ENCODE measurements around the gene CACNB4.
"Not testable (repeated sequence)": the region's sequence is repeated elsewhere in the genome, so short reads cannot be mapped to it uniquely, and the experiment has no call there.

The CACNB4 gene

DNA sequence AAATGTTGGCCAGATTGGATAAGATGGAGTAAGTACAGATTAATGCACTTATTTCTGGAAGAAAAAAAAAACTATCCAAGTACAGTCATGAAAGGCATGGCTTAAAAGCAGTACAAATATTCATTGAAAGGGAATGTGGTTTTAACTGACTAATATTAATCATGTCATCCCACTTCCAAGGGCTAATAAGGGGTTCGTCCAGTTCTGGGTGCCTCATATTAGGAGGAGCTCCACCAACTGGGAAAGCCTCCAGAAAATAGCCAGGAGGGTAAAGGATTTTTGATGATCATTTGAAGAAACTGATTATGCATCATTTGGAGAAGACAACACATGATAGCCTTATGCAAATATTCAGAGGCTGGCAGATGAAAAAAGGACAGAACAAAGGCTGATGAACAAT, 155.4 kb downstream of the CACNB4 start:
- DNase-seq (ENCODE audit: low read depth) = no peak

DNA sequence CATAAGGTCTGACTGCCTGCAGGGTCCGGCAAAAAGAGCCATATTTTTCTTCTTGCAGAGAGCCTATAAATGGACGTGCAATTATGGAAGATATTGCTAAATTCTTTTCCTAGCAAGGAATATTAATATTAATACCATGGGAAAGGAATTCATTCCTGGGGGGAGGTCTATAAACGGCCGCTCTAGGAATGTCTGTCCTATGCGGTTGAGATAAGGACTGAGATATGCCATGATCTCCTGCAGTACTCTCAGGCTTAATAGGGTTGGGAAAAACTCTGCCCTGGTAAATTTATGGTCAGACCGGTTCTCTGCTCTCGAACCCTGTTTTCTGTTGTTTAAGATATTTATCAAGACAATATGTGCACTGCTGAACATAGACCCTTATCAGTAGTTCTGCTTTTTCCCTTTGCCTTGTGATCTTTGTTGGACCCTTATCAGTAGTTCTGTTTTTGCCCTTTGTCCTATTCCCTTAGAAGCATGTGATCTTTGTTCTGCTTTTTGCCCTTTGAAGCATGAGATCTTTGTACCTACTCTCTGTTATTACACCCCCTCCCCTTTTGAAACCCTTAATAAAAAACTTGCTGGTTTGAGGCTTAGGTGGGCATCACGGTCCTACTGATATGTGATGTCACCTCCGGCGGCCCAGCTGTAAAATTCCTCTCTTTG, 156.2 kb downstream of the CACNB4 start:
- not testable (repeated sequence) for DNase-seq (ENCODE audit: low read depth)

GRCh38 chr2:151937966-151938365, 160.9 kb downstream of the CACNB4 start:
- DNase-seq (ENCODE audit: low read depth) = no peak

DNA sequence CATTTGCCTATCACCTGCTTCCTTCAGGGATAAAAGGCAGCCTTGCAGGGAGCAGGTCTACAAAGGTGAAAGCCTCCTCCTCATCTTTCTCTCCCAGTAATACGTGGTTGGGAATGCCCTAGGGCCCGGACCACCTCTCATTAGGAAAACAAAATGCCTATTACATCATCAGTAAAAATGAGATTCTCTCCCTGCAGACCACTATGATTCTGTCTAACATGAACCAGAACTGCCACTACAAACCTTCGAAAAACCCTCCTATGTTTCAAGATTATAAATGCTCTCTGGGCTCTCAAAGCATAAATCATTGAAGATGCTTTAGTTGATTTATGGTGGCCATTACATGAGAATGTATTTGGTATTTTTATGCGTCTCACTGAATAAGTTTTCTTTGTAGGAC, 162.2 kb downstream of the CACNB4 start:
- DNase-seq (ENCODE audit: low read depth) = no peak

GRCh38 chr2:151933266-151933804, 165.5 kb downstream of the CACNB4 start:
- DNase-seq (ENCODE audit: low read depth) = no peak

GRCh38 chr2:151931756-151932155, 167.1 kb downstream of the CACNB4 start:
- DNase-seq (ENCODE audit: low read depth) = no peak

GRCh38 chr2:151931030-151931611, 167.7 kb downstream of the CACNB4 start:
- DNase-seq (ENCODE audit: low read depth) = no peak

DNA sequence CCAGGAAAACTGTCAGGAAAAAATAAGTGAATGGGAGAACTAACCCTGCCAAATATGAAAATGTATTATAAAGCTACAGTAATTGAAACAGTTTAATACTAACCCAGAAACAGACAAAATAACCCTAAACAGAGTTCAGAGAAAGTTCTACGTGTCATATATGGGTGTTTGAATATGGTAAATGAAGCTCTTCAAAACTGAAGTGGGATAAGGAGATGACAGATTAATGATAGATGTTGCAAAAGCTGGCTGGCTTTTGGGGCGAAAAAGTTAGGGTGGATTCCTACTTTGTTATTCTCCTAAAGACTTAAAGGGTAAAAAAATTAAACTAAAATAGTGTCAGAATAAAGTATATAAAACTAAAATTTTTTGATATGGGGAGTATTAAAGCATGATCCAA, 168.8 kb downstream of the CACNB4 start:
- DNase-seq (ENCODE audit: low read depth) = no peak

GRCh38 chr2:151928380-151928779, 170.5 kb downstream of the CACNB4 start:
- no peak for DNase-seq (ENCODE audit: low read depth)

GRCh38 chr2:151927501-151928221, 171.2 kb downstream of the CACNB4 start:
- DNase-seq (ENCODE audit: low read depth) = no peak

DNA sequence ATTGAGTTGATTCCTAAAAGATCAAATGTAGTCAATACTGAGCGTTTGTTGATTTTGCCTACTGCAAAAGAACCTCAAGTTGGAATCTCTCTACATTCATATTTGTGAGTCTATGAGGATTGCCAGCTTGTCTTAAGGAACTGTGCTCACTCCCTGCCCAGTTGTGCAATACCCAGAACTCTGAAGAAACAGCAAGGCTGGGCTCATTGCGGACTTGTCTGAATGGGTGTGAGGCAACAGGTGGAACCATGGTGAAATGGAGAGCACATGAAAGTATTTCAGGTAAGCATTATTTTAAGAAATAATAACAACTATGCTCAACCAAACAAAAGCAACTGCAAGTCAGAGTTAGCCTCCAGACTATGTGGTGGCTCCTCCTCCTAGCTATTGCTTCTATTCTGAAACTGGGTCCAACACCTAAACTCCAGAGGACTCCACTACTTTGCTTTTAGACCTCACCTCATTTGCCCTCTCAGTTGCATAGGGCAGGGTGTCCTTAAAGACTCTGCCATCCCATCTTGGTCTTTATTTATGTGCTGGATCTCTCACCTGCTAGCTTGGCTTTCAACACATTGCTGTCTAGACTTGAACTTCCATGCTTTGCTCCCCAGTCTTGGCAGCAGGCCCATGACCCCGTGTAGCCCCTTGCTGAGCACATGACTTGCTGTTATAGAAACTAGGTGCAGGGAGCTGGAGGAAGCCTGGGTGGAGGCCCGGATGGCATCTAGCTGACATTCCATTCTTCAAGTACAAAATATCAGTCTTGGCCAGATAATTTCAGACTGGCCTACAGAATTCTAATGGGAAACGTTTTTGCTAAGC, 175.8 kb downstream of the CACNB4 start:
- DNase-seq (ENCODE audit: low read depth) = no peak

- no peak for DNase-seq (ENCODE audit: low read depth)
These were observed 179.1 kb downstream of the CACNB4 start for GRCh38 chr2:151919786-151920185.

GRCh38 chr2:151918308-151918707, 180.5 kb downstream of the CACNB4 start:
- no peak for DNase-seq (ENCODE audit: low read depth)

DNA sequence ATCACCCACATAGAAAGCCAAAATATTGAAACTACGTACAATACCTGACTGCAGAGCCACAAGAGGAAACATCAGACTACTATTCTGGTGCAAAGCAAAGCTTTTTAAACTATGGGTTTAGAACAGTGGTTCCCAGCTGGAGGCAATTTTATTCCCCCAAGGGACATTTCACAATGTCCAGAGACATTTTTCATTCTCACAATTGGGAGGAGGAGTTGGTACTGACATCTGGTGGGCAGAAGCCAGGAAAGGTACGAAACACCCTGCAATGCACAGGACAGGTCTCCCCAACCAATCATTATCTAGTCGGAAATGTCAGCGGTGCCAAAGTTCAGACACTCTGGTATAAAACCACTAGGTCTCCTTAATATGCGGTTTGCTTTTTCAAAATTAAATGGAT, 182.2 kb downstream of the CACNB4 start:
- no peak for DNase-seq (ENCODE audit: low read depth)

- not testable (repeated sequence) for DNase-seq (ENCODE audit: low read depth)
These were observed 183.2 kb downstream of the CACNB4 start for GRCh38 chr2:151915629-151916025.

DNA sequence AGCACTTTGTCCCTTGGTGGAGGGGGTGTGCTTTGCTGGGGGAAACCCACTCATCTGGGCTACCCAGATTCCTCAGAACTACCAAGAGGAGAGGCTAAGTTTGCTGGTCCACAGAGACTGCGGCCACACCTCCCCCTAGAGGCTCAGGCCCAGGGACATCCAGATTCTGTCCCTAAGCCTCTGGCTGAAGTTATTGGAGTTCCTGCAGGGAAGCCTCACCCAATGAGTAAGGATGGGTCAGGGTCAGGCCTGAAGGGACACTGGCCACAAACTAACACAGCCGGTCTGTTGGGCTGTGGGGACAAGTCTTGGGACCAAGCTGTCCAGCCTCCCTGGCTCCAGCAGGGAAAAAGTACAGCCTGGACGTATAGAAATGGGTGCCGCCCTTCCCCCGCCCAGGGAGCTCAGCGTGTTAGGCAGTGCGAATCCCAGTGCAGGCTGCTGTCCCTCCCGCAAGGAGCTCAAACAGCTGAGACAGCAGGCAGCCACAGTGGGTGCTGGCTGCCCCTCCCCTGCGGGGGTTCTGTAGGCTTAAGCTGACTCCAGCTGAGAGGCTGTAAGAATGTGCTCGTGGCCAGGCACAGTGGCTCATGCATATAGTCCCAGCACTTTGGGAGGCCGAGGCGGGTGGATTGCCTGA, 183.7 kb downstream of the CACNB4 start:
- no peak for DNase-seq (ENCODE audit: low read depth)

DNA sequence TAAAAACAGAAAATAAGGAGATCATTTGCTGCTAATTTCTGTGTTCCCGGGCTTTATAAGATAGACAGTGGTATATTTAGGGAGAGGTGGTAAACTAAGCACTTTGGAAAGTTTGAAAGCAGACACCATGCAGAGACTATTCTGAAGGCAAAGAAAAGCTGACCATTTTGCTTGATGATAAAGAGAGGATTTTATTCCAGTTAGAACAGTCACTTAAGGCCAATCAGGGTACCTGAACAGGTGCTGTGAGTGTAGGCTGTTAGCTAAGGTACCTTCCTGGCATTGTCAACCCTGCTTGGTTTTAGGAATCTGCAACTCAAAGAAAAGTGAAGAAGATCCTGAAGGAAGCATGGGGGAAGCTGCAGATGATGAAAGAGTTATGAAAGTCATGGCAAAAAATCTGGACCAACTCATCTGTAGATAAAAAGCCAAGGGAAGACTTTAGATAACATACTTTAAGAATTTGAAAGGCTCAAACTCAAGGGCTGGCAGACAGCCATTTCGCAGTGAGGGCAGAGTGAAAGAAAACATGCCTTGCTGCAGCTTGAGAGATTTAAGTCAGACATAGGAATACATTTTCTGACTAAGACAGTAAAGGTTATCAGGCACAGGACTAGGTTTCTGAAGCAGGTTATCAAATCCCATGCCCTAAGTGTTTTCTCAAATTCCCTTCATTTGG, 190.5 kb downstream of the CACNB4 start:
- no peak for DNase-seq (ENCODE audit: low read depth)

DNA sequence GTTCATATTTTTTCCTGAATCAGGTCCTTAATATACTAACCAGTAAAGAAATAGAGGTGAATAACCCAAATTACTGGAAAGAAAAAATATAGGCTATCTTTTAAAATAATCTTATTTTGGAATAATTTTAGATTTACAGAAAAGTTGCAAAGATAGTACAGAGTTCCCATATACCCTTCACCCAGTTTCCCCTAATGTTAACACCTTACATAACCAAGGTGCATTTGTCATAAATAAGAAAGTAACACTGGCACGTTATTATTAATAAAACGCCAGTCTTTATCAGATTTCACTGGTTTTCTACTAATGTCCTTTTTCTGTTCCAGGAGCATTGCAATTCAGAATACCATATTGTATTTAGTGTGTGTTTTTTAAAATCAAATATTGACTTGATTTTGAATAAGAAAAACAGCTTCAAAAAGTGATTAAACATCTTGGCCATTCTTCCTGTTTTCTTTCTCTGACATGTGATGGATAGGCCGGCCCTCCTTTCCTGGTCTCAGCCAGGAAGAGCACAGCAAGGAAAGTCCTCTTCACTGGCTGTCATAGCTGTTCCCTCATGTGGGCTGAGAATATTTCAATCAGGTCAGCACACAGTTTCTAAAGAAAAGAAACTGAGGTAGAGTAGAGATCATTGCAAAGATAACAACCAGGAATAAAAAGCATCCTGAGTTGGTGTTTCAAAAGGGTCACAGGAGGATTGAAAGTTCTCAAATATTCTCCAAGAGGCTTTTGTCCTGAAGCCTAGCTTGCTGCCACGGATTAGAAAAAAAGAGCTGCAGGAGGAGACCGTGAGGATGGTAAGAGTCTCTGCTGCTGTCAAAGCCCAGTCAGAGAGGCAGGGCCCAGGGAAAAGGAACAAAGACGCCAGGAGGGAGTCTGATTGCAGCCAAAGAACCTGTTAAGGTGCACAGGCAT, 191.3 kb downstream of the CACNB4 start:
- DNase-seq (ENCODE audit: low read depth) = no peak

GRCh38 chr2:151906633-151906998, 192.2 kb downstream of the CACNB4 start:
- no peak for DNase-seq (ENCODE audit: low read depth)

DNA sequence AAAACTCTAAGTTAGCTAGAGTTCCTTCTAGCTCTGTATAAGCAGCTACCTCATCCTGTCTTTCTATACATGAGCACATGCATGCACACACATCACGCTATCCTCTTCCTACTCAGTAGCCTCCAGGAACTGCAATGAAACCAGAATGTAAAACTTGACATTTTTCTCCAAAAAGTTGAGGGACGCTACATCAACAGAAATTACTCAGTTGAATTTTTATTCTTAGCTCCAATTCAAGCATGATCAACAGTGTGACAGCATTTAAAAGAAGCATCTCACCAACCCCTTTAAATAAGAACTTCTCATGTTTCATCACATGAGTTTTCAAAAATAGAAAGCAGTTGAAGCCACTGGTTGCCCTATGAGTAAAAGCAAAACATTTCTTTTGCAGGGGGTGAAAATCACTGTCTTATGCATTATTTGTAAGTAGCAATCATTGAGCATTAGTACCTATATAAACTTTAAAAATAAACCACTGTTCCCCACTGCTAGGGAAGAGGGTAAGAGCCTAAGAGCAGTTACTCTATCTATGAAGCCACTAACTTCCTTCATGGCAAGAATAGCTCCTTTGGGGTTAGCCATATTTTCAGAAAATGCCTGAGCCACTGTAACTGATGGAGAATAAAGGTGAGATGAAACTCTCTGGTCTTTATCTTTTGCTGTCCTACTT, 192.7 kb downstream of the CACNB4 start:
- DNase-seq (ENCODE audit: low read depth) = no peak
